Testis (tissue), 3 donors: ENCODE data around the gene NPAS2. TPM values are rescaled to one million over a fixed set of nuclear protein-coding genes. Genes with fewer than 3 reads are reported as not detected.

Experiments used
- DNase-seq: peaks from one replicate; pipeline ENCODE4 v3.0.0-alpha.2; 2019
- H3K27ac ChIP-seq, 2 donors: fragments of 200-600 bp; sonication (generic); one replicate each; pipeline ENCODE4 v1.5.1; 2019
- H3K27me3 ChIP-seq: fragments of 200-600 bp; sonication (generic); one replicate; pipeline ENCODE4 v1.5.1; 2019
- H3K36me3 ChIP-seq: fragments of 200-600 bp; sonication (generic); one replicate; pipeline ENCODE4 v1.5.1; 2017; ENCODE audit warnings: low read depth; ENCODE audit errors: missing control alignments
- H3K4me1 ChIP-seq: fragments of 200-600 bp; sonication (generic); one replicate; pipeline ENCODE4 v1.5.1; 2019
- H3K4me3 ChIP-seq, 2 donors: fragments of 200-600 bp; sonication (generic); one replicate each; pipeline ENCODE4 v1.5.1; 2017 to 2019
- H3K9me3 ChIP-seq: fragments of 200-600 bp; sonication (generic); one replicate; pipeline ENCODE4 v1.5.1; 2017
- POLR2A ChIP-seq: fragments of 450-650 bp; IDR thresholded peaks from one replicate; pipeline ENCODE4 v1.6.1; 2017; ENCODE audit warnings: antibody characterized with exemption, mild to moderate bottlenecking, moderate library complexity
- WGBS, 2 donors: methylation state at CpG; one replicate each; pipeline ENCODE4 v1.1.5; 2018; 5-methylcytosine and 5-hydroxymethylcytosine counted together
- intact Hi-C: fragments of 100-400 bp; cut with DNase I; formaldehyde crosslinking; loops from one replicate; pipeline ENCODE4 v1.15.1; 2023; ENCODE audit warnings: low total_unique reads
- polyA plus RNA-seq: library from polyadenylated mRNA; stranded (reverse); fragments of 350-450 nt; fragmentation: Illumina TruSeq; extraction: RNeasy Lipid Tissue Mini Kit (QIAGEN cat#74804); gene quantifications from one replicate; pipeline ENCODE4 v1.2.3, GENCODE V29; 2014; ENCODE audit warnings: low read depth, low replicate concordance; ENCODE audit not compliant: insufficient read depth
- total RNA-seq, 2 donors: library from RNA; depleted of rRNA; stranded (reverse); fragments of >200 nt; gene quantifications; one replicate each; pipeline ENCODE4 v1.2.3, GENCODE V29; 2016
- TF ChIP-seq, protein P1 (sequence below), 3 experiments: fragments of 450-650 bp in 2 of 3; fragments of 200-600 bp in 1 of 3; sonication (generic) in 1 of 3; IDR thresholded peaks; one replicate each; pipeline ENCODE4 v1.5.1; 2016 to 2019; ENCODE audit warnings: antibody characterized with exemption in 3 of 3, mild to moderate bottlenecking in 2 of 3, moderate library complexity in 1 of 3

The NPAS2 gene
- total and polyA plus RNA-seq, 3 donors from 2014 or later, result 20.4 to 64.2 (median 46.7) TPM

- H3K27me3 ChIP-seq, result no peaks in the 10 kb centered on the region
- DNase-seq, result no peak
- no peak overlapping the region for H3K27ac ChIP-seq
- WGBS, 2 donors, result 89 to 94% methylated on average over 6 of the region's 6 CpGs
- intact Hi-C loops, result no loop called here
- no peak for TF ChIP-seq POLR2A
- TF ChIP-seq, protein P1, sequence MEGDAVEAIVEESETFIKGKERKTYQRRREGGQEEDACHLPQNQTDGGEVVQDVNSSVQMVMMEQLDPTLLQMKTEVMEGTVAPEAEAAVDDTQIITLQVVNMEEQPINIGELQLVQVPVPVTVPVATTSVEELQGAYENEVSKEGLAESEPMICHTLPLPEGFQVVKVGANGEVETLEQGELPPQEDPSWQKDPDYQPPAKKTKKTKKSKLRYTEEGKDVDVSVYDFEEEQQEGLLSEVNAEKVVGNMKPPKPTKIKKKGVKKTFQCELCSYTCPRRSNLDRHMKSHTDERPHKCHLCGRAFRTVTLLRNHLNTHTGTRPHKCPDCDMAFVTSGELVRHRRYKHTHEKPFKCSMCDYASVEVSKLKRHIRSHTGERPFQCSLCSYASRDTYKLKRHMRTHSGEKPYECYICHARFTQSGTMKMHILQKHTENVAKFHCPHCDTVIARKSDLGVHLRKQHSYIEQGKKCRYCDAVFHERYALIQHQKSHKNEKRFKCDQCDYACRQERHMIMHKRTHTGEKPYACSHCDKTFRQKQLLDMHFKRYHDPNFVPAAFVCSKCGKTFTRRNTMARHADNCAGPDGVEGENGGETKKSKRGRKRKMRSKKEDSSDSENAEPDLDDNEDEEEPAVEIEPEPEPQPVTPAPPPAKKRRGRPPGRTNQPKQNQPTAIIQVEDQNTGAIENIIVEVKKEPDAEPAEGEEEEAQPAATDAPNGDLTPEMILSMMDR (IDR thresholded peaks at IDR 0.05), result no peak
- H3K4me3 ChIP-seq, result no peak overlapping the region
- no peaks in the 10 kb centered on the region for H3K9me3 ChIP-seq
- H3K36me3 ChIP-seq, result no peaks in the 10 kb centered on the region
- H3K4me1 ChIP-seq, result no peaks in the 10 kb centered on the region
Observed at GRCh38 chr2:101014264-101014857, 194.4 kb downstream of the NPAS2 start.

DNA sequence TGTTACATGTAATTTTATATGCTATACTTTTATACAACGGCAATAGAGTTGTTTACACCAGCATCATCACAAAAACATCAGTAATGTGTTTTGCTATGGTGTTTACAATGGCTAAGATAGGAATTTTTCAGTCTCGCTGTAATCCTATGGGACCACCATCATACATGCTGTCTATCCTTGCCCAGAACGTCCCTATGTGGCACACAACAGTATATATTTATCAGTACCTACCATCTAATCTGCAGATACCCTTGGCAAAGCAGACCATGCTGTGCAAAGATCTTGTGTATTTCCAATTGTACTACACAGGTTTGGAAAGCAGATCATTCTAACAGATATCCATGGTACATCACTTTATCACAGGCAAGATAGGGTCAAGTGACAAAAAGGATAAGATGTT lies 197.4 kb downstream of the NPAS2 start:
- TF ChIP-seq, protein P1 (IDR thresholded peaks at IDR 0.05), result no peak
- TF ChIP-seq POLR2A, result no peak
- intact Hi-C loops, result no loop called here
- H3K4me1 ChIP-seq, result no peaks in the 10 kb centered on the region
- no peaks in the 10 kb centered on the region for H3K36me3 ChIP-seq
- DNase-seq, result no peak
- H3K4me3 ChIP-seq, result no peak overlapping the region
- no peaks in the 10 kb centered on the region for H3K9me3 ChIP-seq
- H3K27me3 ChIP-seq, result no peaks in the 10 kb centered on the region
- H3K27ac ChIP-seq, result no peak overlapping the region
- 84 to 88% methylated on average over 3 of the region's 3 CpGs for WGBS, 2 donors

DNA sequence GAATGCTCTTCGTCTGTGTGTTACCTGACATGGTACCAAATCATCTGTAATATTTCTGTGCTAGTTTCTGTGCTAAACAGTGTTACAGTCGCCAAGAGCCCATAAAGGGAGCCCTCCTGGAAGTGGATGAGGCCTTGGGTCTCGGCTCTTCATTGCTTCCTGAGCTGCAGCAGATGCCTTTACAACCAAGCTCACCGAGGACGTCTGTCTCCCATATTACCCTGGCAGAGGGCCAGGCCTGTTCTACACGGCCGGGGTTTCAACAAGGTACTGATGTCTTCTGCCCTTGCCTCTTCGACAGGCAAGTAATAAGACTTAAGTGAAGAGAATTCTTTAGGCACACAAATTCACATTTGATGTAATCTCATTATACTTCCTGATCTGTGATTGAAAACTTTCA lies 199.0 kb downstream of the NPAS2 start:
- H3K27ac ChIP-seq, result no peak overlapping the region
- H3K27me3 ChIP-seq, result no peaks in the 10 kb centered on the region
- intact Hi-C loops, result no loop called here
- WGBS, 2 donors, result 58 to 66% methylated on average over 8 of the region's 8 CpGs
- TF ChIP-seq POLR2A, result no peak
- TF ChIP-seq, protein P1 (IDR thresholded peaks at IDR 0.05), result no peak
- H3K4me3 ChIP-seq, result no peak overlapping the region
- no peaks in the 10 kb centered on the region for H3K36me3 ChIP-seq
- H3K4me1 ChIP-seq, result no peaks in the 10 kb centered on the region
- no peak for DNase-seq
- H3K9me3 ChIP-seq, result no peaks in the 10 kb centered on the region

GRCh38 chr2:101022221-101022620 lies 202.3 kb downstream of the NPAS2 start:
- Histone ChIP-seq H3K9me3 (no peaks in the 10 kb centered on the region), H3K27ac (no peak overlapping the region), H3K4me1 (no peaks in the 10 kb centered on the region), H3K36me3 (no peaks in the 10 kb centered on the region), H3K27me3 (no peaks in the 10 kb centered on the region), H3K4me3 (no peak overlapping the region)
- TF ChIP-seq, protein P1 (IDR thresholded peaks at IDR 0.05), result no peak
- TF ChIP-seq POLR2A, result no peak
- no peak for DNase-seq
- intact Hi-C loops, result no loop called here
- WGBS, 2 donors, result 86 to 88% methylated on average over 15 to 16 of the region's 16 CpGs
